Measurements from ENCODE around the gene CRAT.
A peak's percentile ranks its signal among the peaks of the same experiment; 100 is the strongest.

DNA sequence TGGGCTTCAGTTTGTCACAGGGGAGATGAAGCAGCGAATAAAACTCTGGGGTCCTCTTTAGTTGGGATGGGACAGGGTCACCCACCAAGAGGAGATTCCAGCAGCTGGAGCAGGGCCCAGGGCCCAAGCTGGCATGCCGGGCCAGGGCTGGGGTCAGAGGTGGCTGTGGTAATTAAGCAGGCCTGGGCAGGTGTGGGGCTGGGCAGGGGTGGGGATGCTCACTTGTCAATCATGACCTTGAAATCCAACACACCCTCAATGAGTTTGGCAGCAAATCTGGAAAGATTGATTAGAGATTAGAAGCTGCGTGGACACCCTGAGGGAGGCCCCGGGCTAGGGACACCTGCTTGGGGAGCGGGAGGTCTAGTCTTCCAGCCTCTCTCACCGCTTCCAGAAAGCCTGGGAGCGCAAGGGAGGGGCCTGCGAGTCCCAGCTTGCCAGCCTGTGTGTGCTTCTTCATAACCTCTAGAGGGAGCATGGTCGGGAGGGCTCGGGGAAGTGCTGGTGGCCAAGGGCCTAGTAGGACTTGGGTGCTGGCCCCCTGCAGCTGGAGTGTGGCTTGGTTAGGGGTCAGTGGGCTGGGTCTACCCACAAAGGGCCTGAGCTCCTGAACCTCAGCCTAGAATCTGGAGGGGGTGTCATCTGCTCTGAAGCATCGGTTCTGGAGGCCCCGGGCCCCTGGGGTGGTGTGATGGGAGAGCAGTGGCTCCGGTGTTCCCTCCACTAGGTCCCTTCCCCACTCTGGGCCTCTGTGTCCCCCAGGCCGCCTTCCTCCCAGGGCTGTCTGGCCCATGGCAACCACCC lies 7.6 kb downstream of the CRAT start:
- TF ChIP-seq, protein P1, sequence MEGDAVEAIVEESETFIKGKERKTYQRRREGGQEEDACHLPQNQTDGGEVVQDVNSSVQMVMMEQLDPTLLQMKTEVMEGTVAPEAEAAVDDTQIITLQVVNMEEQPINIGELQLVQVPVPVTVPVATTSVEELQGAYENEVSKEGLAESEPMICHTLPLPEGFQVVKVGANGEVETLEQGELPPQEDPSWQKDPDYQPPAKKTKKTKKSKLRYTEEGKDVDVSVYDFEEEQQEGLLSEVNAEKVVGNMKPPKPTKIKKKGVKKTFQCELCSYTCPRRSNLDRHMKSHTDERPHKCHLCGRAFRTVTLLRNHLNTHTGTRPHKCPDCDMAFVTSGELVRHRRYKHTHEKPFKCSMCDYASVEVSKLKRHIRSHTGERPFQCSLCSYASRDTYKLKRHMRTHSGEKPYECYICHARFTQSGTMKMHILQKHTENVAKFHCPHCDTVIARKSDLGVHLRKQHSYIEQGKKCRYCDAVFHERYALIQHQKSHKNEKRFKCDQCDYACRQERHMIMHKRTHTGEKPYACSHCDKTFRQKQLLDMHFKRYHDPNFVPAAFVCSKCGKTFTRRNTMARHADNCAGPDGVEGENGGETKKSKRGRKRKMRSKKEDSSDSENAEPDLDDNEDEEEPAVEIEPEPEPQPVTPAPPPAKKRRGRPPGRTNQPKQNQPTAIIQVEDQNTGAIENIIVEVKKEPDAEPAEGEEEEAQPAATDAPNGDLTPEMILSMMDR (optimal IDR thresholded peaks at IDR 0.05 in 1 of 3, IDR thresholded peaks at IDR 0.05 in 1 of 3, conservative IDR thresholded peaks at IDR 0.05 in 1 of 3; ENCODE audit: extremely low read depth in 1 of 3, insufficient read depth in 2 of 3, low read length in 3 of 3), result peak; percentile 75 to 93 (median 86)
- TF ChIP-seq EZH2 (IDR thresholded peaks at IDR 0.05; ENCODE audit: low read length), result no peak

Measured in keratinocyte (primary cell).